HepG2 (cell line): ENCODE results near the gene ADAM19. TPM values are rescaled to one million over a fixed set of nuclear protein-coding genes. Genes with fewer than 3 reads are reported as not detected.

Experiments used
- ATAC-seq: fragments of 200-7000 bp; cut with Tn5 transposase; 3 replicates; pipeline ENCODE4 v1.9.1; 2020; ENCODE audit warnings: mild to moderate bottlenecking, moderate library complexity
- BruUV-seq: library from RNA; stranded (reverse); fragments of 400-500 nt; replicated peaks from 2 replicates; lab custom pipeline; 2021; lab: Mats Ljungman, UMichigan
- CTCF ChIA-PET: fragments of 300-600 bp; formaldehyde crosslinking; extraction: SDS; loops from one replicate; lab custom pipeline; 2021; ENCODE audit warnings: low total read pairs, inconsistent platforms, low intra/inter-chr PET ratio; lab: Yijun Ruan, JAX
- POLR2A ChIA-PET: fragments of 350-600 bp; sonication (Branson Sonifier 250); formaldehyde crosslinking; loops from one replicate; lab custom pipeline; 2020; ENCODE audit warnings: antibody characterized with exemption, inconsistent platforms; lab: Yijun Ruan, JAX
- DNase-seq: peaks from one replicate; pipeline ENCODE4 v3.0.0-alpha.2; 2015; ENCODE audit warnings: low spot score
- FAIRE-seq: peaks from 3 replicates; lab custom pipeline; 2011; peaks lifted over from hg19 to GRCh38; lab: Jason Lieb, UNC
- H2AFZ ChIP-seq: one replicate; pipeline ENCODE4 v1.6.1; 2011; ENCODE audit warnings: low read length, inconsistent platforms
- H3K27ac ChIP-seq: fragments of 300-600 bp; 3 replicates; pipeline ENCODE4 v1.8.0; 2011; ENCODE audit warnings: mixed run types, mild to moderate bottlenecking, mixed read lengths, low read length, inconsistent platforms; ENCODE audit not compliant: insufficient read depth; ENCODE audit errors: extremely low read length
- H3K27me3 ChIP-seq, 2 experiments: fragments of 200-600 bp in 1 of 2; 2 replicates in 1 of 2; 3 replicates in 1 of 2; pipeline versions ENCODE4 v1.6.0 to v1.8.0; 2011; ENCODE audit warnings: low read length in 2 of 2, mild to moderate bottlenecking in 2 of 2, moderate library complexity in 2 of 2, inconsistent platforms in 1 of 2; ENCODE audit not compliant: insufficient read depth in 2 of 2, control insufficient read depth in 1 of 2
- H3K36me3 ChIP-seq, 2 experiments: fragments of 200-600 bp in 1 of 2; replicated peaks in 1 of 2; 2 replicates in 1 of 2; 3 replicates in 1 of 2; pipeline versions ENCODE4 v1.5.1 to v1.8.0; 2011; ENCODE audit warnings: low read length in 2 of 2, inconsistent platforms in 1 of 2; ENCODE audit not compliant: insufficient read depth in 2 of 2, control insufficient read depth in 1 of 2
- H3K4me1 ChIP-seq: 2 replicates; pipeline ENCODE4 v1.5.1; 2012; ENCODE audit warnings: low read length, inconsistent platforms; ENCODE audit not compliant: insufficient read depth
- H3K4me2 ChIP-seq: 2 replicates; pipeline ENCODE4 v1.6.0; 2011; ENCODE audit warnings: low read depth, low read length, inconsistent platforms
- H3K4me3 ChIP-seq, 3 experiments: fragments of 200-600 bp in 1 of 3; sonication (generic), shearing (Covaris generic) in 1 of 3; replicated peaks in 1 of 3; 2 replicates each; pipeline ENCODE4 v1.5.1; 2011 to 2016; ENCODE audit warnings: low read length in 3 of 3, inconsistent platforms in 2 of 3, low read depth in 2 of 3, mild to moderate bottlenecking in 2 of 3, control low read depth in 1 of 3, mixed read lengths in 1 of 3; ENCODE audit not compliant: insufficient read depth in 1 of 3
- H3K79me2 ChIP-seq: one replicate; pipeline ENCODE4 v1.6.1; 2011; ENCODE audit warnings: low read length, inconsistent platforms; ENCODE audit not compliant: insufficient read depth
- H3K9ac ChIP-seq: 2 replicates; pipeline ENCODE4 v1.6.0; 2011; ENCODE audit warnings: mild to moderate bottlenecking, low read depth, low read length, inconsistent platforms; ENCODE audit not compliant: insufficient read depth
- H3K9me3 ChIP-seq: 2 replicates; pipeline ENCODE4 v1.5.1; 2012; ENCODE audit warnings: mild to moderate bottlenecking, low read length
- H4K20me1 ChIP-seq: 2 replicates; pipeline ENCODE4 v1.6.0; 2011; ENCODE audit warnings: inconsistent platforms, mild to moderate bottlenecking, low read length, moderate library complexity; ENCODE audit not compliant: insufficient read depth
- ETV5 ChIP-seq: IDR thresholded peaks from 2 replicates; pipeline ENCODE4 v1.6.1; 2018; ENCODE audit warnings: missing biosample characterization, missing genetic modification reagents, inconsistent platforms, borderline replicate concordance
- FOXP4 ChIP-seq: sonication (generic); formaldehyde crosslinking; IDR thresholded peaks from 2 replicates; pipeline ENCODE4 v1.4.0; 2020; ENCODE audit warnings: missing genetic modification reagents
- GTF3A ChIP-seq: sonication (generic); formaldehyde crosslinking; conservative IDR thresholded peaks from 2 replicates; pipeline ENCODE4 v1.4.0; 2020; ENCODE audit warnings: mild to moderate bottlenecking, missing genetic modification reagents
- HNRNPH1 ChIP-seq: fragments of 200-400 bp; formaldehyde crosslinking; optimal IDR thresholded peaks from 2 replicates; pipeline ENCODE3; 2017; ENCODE audit warnings: mild to moderate bottlenecking, low read depth, low read length
- KDM4B ChIP-seq: sonication (generic); formaldehyde crosslinking; IDR thresholded peaks from 2 replicates; pipeline ENCODE4 v1.4.0; 2020; ENCODE audit warnings: missing genetic modification reagents
- KMT2B ChIP-seq: IDR thresholded peaks from 2 replicates; pipeline ENCODE4 v1.6.1; 2016; ENCODE audit warnings: missing genetic modification reagents, missing compliant biosample characterization
- NBN ChIP-seq: fragments of 450-650 bp; conservative IDR thresholded peaks from 2 replicates; pipeline ENCODE4 v1.6.1; 2017
- PAF1 ChIP-seq: IDR thresholded peaks from 2 replicates; pipeline ENCODE4 v1.6.1; 2016; ENCODE audit warnings: missing genetic modification reagents, missing compliant biosample characterization
- PCBP2 ChIP-seq: fragments of 200-400 bp; formaldehyde crosslinking; optimal IDR thresholded peaks from 2 replicates; pipeline ENCODE3; 2018; ENCODE audit warnings: low read length, low read depth; ENCODE audit not compliant: poor library complexity, severe bottlenecking
- SALL1 ChIP-seq: sonication (generic); formaldehyde crosslinking; IDR thresholded peaks from 2 replicates; pipeline ENCODE4 v1.8.0; 2022; ENCODE audit warnings: mild to moderate bottlenecking, missing genetic modification reagents
- TARDBP ChIP-seq: sonication (generic); formaldehyde crosslinking; IDR thresholded peaks from 2 replicates; pipeline ENCODE4 v1.8.0; 2022; ENCODE audit warnings: mild to moderate bottlenecking, missing genetic modification reagents
- ZNF557 ChIP-seq: sonication (generic); formaldehyde crosslinking; IDR thresholded peaks from 2 replicates; pipeline ENCODE4 v1.4.0; 2020; ENCODE audit warnings: missing genetic modification reagents
- WGBS: methylation state at CpG from one replicate; pipeline ENCODE4 v1.1.6; 2017; ENCODE audit warnings: low lambda C conversion rate; 5-methylcytosine and 5-hydroxymethylcytosine counted together
- in situ Hi-C: cut with HindIII; loops from 2 replicates; pipeline ENCODE4 v1.10.0; 2017; ENCODE audit warnings: low pct_unique_long_range_greater_than_20kb; ENCODE audit not compliant: extremely low pct_ligation_motif_present
- intact Hi-C: fragments of 100-400 bp; cut with micrococcal nuclease; formaldehyde crosslinking; loops from one replicate; pipeline ENCODE4 v1.10.0; 2022; ENCODE audit not compliant: unreplicated experiment
- polyA plus RNA-seq, 8 experiments: library from polyadenylated mRNA; depleted of rRNA in 3 of 8; stranded (reverse) in 7 of 8; unstranded in 1 of 8; fragments of >200 nt; fragmentation: Illumina TruSeq in 4 of 8; extraction: Trizol in 4 of 8; gene quantifications; 2 replicates each; pipeline versions ENCODE4 v1.2.1 to v1.2.3, GENCODE V29; 2011 to 2016; ENCODE audit warnings: low read depth in 4 of 8, missing spikeins in 1 of 8, mixed read lengths in 1 of 8; ENCODE audit not compliant: insufficient read depth in 1 of 8
- total RNA-seq, 5 experiments: library from RNA; depleted of rRNA; stranded (reverse); fragments of >200 nt; fragmentation: Illumina TruSeq; extraction: Trizol; gene quantifications; 2 replicates each; pipeline ENCODE4 v1.2.3, GENCODE V29; 2016; ENCODE audit warnings: low read depth in 1 of 5
- TF ChIP-seq, protein P1 (sequence below): sonication (generic); formaldehyde crosslinking; IDR thresholded peaks from 2 replicates; pipeline ENCODE4 v1.5.1; 2020; ENCODE audit warnings: missing genetic modification reagents, mild to moderate bottlenecking, borderline replicate concordance
- TF ChIP-seq, protein P2 (sequence below), 2 experiments: IDR thresholded peaks; 2 replicates each; pipeline ENCODE4 v1.6.1; 2011 to 2012; ENCODE audit warnings: low read length in 2 of 2, borderline replicate concordance in 1 of 2, low read depth in 1 of 2, mild to moderate bottlenecking in 1 of 2, moderate library complexity in 1 of 2
- TF ChIP-seq, protein P3 (sequence below): IDR thresholded peaks from 2 replicates; pipeline ENCODE4 v1.6.1; 2012; ENCODE audit warnings: inconsistent platforms

The ADAM19 gene
- total and polyA plus RNA-seq, 2 of the 13 experiments (the other 11 are each of a cell fraction or from before 2014, with no cell fraction given) = 0.38 to 0.74 TPM

- Histone ChIP-seq H3K4me2 (no peak overlapping the region), H2AFZ (no peak overlapping the region), H3K9ac (no peak overlapping the region), H3K79me2 (no peaks in the 10 kb centered on the region), H3K9me3 (no peaks in the 10 kb centered on the region), H3K27ac (no peak overlapping the region), H4K20me1 (no peaks in the 10 kb centered on the region), H3K4me1 (no peaks in the 10 kb centered on the region), H3K36me3 (no peaks in the 10 kb centered on the region), H3K4me3 (no peak overlapping the region), H3K27me3 (no peaks in the 10 kb centered on the region)
- whole genome bisulfite sequencing = 97% methylated on average over 5 of the region's 6 CpGs
- in situ Hi-C loops (no loop called here), intact Hi-C loops (no loop called here)
- CTCF ChIA-PET = no interaction called here
- DNase-seq (no peak), FAIRE-seq (no peak), ATAC-seq (no peak)
- no TSS peak for BruUV-seq
- POLR2A ChIA-PET = no interaction called here
- no peak for TF ChIP-seq KMT2B (CRISPR knock-in tag)
- TF ChIP-seq, protein P1, sequence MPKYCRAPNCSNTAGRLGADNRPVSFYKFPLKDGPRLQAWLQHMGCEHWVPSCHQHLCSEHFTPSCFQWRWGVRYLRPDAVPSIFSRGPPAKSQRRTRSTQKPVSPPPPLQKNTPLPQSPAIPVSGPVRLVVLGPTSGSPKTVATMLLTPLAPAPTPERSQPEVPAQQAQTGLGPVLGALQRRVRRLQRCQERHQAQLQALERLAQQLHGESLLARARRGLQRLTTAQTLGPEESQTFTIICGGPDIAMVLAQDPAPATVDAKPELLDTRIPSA (CRISPR knock-in tag) = no peak
- TF ChIP-seq SALL1 = no peak
- no peak for TF ChIP-seq PCBP2
- TF ChIP-seq PAF1 (CRISPR knock-in tag) = no peak
- no peak for TF ChIP-seq ZNF557
- no peak for TF ChIP-seq HNRNPH1
- TF ChIP-seq FOXP4 = no peak
- TF ChIP-seq, protein P2, sequence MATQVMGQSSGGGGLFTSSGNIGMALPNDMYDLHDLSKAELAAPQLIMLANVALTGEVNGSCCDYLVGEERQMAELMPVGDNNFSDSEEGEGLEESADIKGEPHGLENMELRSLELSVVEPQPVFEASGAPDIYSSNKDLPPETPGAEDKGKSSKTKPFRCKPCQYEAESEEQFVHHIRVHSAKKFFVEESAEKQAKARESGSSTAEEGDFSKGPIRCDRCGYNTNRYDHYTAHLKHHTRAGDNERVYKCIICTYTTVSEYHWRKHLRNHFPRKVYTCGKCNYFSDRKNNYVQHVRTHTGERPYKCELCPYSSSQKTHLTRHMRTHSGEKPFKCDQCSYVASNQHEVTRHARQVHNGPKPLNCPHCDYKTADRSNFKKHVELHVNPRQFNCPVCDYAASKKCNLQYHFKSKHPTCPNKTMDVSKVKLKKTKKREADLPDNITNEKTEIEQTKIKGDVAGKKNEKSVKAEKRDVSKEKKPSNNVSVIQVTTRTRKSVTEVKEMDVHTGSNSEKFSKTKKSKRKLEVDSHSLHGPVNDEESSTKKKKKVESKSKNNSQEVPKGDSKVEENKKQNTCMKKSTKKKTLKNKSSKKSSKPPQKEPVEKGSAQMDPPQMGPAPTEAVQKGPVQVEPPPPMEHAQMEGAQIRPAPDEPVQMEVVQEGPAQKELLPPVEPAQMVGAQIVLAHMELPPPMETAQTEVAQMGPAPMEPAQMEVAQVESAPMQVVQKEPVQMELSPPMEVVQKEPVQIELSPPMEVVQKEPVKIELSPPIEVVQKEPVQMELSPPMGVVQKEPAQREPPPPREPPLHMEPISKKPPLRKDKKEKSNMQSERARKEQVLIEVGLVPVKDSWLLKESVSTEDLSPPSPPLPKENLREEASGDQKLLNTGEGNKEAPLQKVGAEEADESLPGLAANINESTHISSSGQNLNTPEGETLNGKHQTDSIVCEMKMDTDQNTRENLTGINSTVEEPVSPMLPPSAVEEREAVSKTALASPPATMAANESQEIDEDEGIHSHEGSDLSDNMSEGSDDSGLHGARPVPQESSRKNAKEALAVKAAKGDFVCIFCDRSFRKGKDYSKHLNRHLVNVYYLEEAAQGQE (IDR thresholded peaks at IDR 0.05; ENCODE audit: borderline replicate concordance in 1 of 2, low read depth in 1 of 2, low read length in 2 of 2) = no peak
- TF ChIP-seq KDM4B (CRISPR knock-in tag) = no peak
- no peak for TF ChIP-seq GTF3A (CRISPR knock-in tag)
- no peak for TF ChIP-seq NBN
- TF ChIP-seq, protein P3, sequence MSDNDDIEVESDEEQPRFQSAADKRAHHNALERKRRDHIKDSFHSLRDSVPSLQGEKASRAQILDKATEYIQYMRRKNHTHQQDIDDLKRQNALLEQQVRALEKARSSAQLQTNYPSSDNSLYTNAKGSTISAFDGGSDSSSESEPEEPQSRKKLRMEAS = no peak
- TF ChIP-seq TARDBP = no peak
- TF ChIP-seq ETV5 (CRISPR knock-in tag) = no peak
Measured at GRCh38 chr5:157505496-157505895, 70.1 kb downstream of the ADAM19 start.
